ENCODE measurements around the gene BICC1. TPM values are rescaled to one million over a fixed set of nuclear protein-coding genes. Genes with fewer than 3 reads are reported as not detected.
A peak's percentile ranks its signal among the peaks of the same experiment; 100 is the strongest.
"Not testable (repeated sequence)": the region's sequence is repeated elsewhere in the genome, so short reads cannot be mapped to it uniquely, and the experiment has no call there.

Gene BICC1
- total RNA-seq, 1 experiment from 2014 or later: 70.2 TPM

- Mint-ChIP-seq H3K27ac (ENCODE audit: unreplicated experiment) (no peak overlapping the region), H3K4me1 (ENCODE audit: low read depth, unreplicated experiment) (peaks cover 28% of the 10 kb centered on the region), H3K9me3 (ENCODE audit: low read depth, unreplicated experiment) (peaks cover 18% of the 10 kb centered on the region), H3K27me3 (ENCODE audit: unreplicated experiment) (no peaks in the 10 kb centered on the region), H3K36me3 (ENCODE audit: insufficient read depth, unreplicated experiment) (peaks cover 10% of the 10 kb centered on the region), H3K4me3 (ENCODE audit: low read depth, unreplicated experiment) (no peak overlapping the region)
- no TSS peak for BruUV-seq (replicated peaks)
- intact Hi-C loops (cut with micrococcal nuclease; ENCODE audit: unreplicated experiment): no loop called here
- CTCF ChIA-PET: interaction anchor here (0.7 kb wide), 1 partner anchor 14 kb away, joined by 7 read pairs; no protein-coding TSS in a partner anchor
- DNase-seq: no peak
- TF ChIP-seq CTCF (IDR thresholded peaks at IDR 0.05; ENCODE audit: unreplicated experiment): no peak
These were observed 80.3 kb downstream of the BICC1 start for GRCh38 chr10:58593008-58593407.

- intact Hi-C loops (cut with micrococcal nuclease; ENCODE audit: unreplicated experiment); H3K4me1 Mint-ChIP-seq (ENCODE audit: low read depth, unreplicated experiment); H3K27me3 Mint-ChIP-seq (ENCODE audit: unreplicated experiment); BruUV-seq (replicated peaks); CTCF ChIA-PET; H3K4me3 Mint-ChIP-seq (ENCODE audit: low read depth, unreplicated experiment); H3K36me3 Mint-ChIP-seq (ENCODE audit: insufficient read depth, unreplicated experiment); DNase-seq: not testable (repeated sequence)
- H3K27ac Mint-ChIP-seq (ENCODE audit: unreplicated experiment): peak overlapping the region; percentile 13
- peaks cover 18% of the 10 kb centered on the region for H3K9me3 Mint-ChIP-seq (ENCODE audit: low read depth, unreplicated experiment)
These were observed 84.5 kb downstream of the BICC1 start for GRCh38 chr10:58597211-58597610.

GRCh38 chr10:58599927-58600553, 87.4 kb downstream of the BICC1 start:
- H3K4me3 Mint-ChIP-seq (ENCODE audit: low read depth, unreplicated experiment): no peak overlapping the region
- CTCF ChIA-PET: interaction anchor here (0.6 kb wide), 1 partner anchor 190 kb away, joined by 5 read pairs; no protein-coding TSS in a partner anchor
- H3K27ac Mint-ChIP-seq (ENCODE audit: unreplicated experiment): no peak overlapping the region
- BruUV-seq (replicated peaks): no TSS peak
- no peaks in the 10 kb centered on the region for H3K36me3 Mint-ChIP-seq (ENCODE audit: insufficient read depth, unreplicated experiment)
- H3K4me1 Mint-ChIP-seq (ENCODE audit: low read depth, unreplicated experiment): peaks cover 11% of the 10 kb centered on the region
- intact Hi-C loops (cut with micrococcal nuclease; ENCODE audit: unreplicated experiment): no loop called here
- DNase-seq: no peak
- H3K9me3 Mint-ChIP-seq (ENCODE audit: low read depth, unreplicated experiment): peaks cover 12% of the 10 kb centered on the region
- no peaks in the 10 kb centered on the region for H3K27me3 Mint-ChIP-seq (ENCODE audit: unreplicated experiment)
- no peak for TF ChIP-seq CTCF (IDR thresholded peaks at IDR 0.05; ENCODE audit: unreplicated experiment)

GRCh38 chr10:58608351-58608750, 95.7 kb downstream of the BICC1 start:
- Mint-ChIP-seq H3K4me3 (ENCODE audit: low read depth, unreplicated experiment) (no peak overlapping the region), H3K27me3 (ENCODE audit: unreplicated experiment) (no peaks in the 10 kb centered on the region), H3K27ac (ENCODE audit: unreplicated experiment) (no peak overlapping the region), H3K4me1 (ENCODE audit: low read depth, unreplicated experiment) (peaks cover 7% of the 10 kb centered on the region), H3K36me3 (ENCODE audit: insufficient read depth, unreplicated experiment) (no peaks in the 10 kb centered on the region), H3K9me3 (ENCODE audit: low read depth, unreplicated experiment) (no peaks in the 10 kb centered on the region)
- no TSS peak for BruUV-seq (replicated peaks)
- TF ChIP-seq CTCF (IDR thresholded peaks at IDR 0.05; ENCODE audit: unreplicated experiment): no peak
- no peak for DNase-seq
- intact Hi-C loops (cut with micrococcal nuclease; ENCODE audit: unreplicated experiment): no loop called here
- CTCF ChIA-PET: no interaction called here

GRCh38 chr10:58608826-58609531, 96.3 kb downstream of the BICC1 start:
- intact Hi-C loops (cut with micrococcal nuclease; ENCODE audit: unreplicated experiment): no loop called here
- CTCF ChIA-PET: no interaction called here
- Mint-ChIP-seq H3K4me3 (ENCODE audit: low read depth, unreplicated experiment) (no peak overlapping the region), H3K9me3 (ENCODE audit: low read depth, unreplicated experiment) (no peaks in the 10 kb centered on the region), H3K27ac (ENCODE audit: unreplicated experiment) (no peak overlapping the region), H3K4me1 (ENCODE audit: low read depth, unreplicated experiment) (peaks cover 1% of the 10 kb centered on the region), H3K27me3 (ENCODE audit: unreplicated experiment) (no peaks in the 10 kb centered on the region), H3K36me3 (ENCODE audit: insufficient read depth, unreplicated experiment) (no peaks in the 10 kb centered on the region)
- no peak for TF ChIP-seq CTCF (IDR thresholded peaks at IDR 0.05; ENCODE audit: unreplicated experiment)
- no peak for DNase-seq
- BruUV-seq (replicated peaks): no TSS peak
